Measurements from ENCODE around the gene SOCS1.

GRCh38 chr16:11299865-11300559 is 44.0 kb upstream of the SOCS1 start:
- TF ChIP-seq SP1 (IDR thresholded peaks at IDR 0.05) = no peak
- no peak for TF ChIP-seq ELF4 (IDR thresholded peaks at IDR 0.05)
- TF ChIP-seq BHLHE40 (IDR thresholded peaks at IDR 0.05; ENCODE audit: borderline replicate concordance) = no peak
- TF ChIP-seq L3MBTL2 (conservative IDR thresholded peaks at IDR 0.05) = no peak
- TF ChIP-seq LEF1 (IDR thresholded peaks at IDR 0.05; ENCODE audit: borderline replicate concordance) = no peak
- no peak for TF ChIP-seq HDGF (IDR thresholded peaks at IDR 0.05; ENCODE audit: borderline replicate concordance)
- no peak for TF ChIP-seq FOXM1 (IDR thresholded peaks at IDR 0.05; ENCODE audit: borderline replicate concordance)
- TF ChIP-seq FOXK2 (IDR thresholded peaks at IDR 0.05) = no peak

Measured in HEK293T (cell line).